GM13976 (cell line): ENCODE results near the gene ATP8A1.
"Not testable (repeated sequence)": the region's sequence is repeated elsewhere in the genome, so short reads cannot be mapped to it uniquely, and the experiment has no call there.

Experiments
- DNase-seq: peaks from one replicate; pipeline ENCODE4 v3.0.0; 2012; ENCODE audit warnings: low spot score
- CTCF ChIP-seq: IDR thresholded peaks from 2 replicates; pipeline ENCODE4 v1.5.1; 2012; ENCODE audit warnings: borderline replicate concordance, mild to moderate bottlenecking; ENCODE audit not compliant: insufficient read depth; ENCODE audit errors: extremely low read depth, missing control alignments, control extremely low read depth
- in situ Hi-C: fragments of 300-500 bp; cut with MboI; formaldehyde crosslinking; loops from one replicate; pipeline ENCODE4 v1.12.0; 2022; ENCODE audit warnings: low sequenced_read_pairs, mixed read lengths, inconsistent platforms; ENCODE audit not compliant: unreplicated experiment

ATP8A1 gene

GRCh38 chr4:42473071-42473684, 183.7 kb downstream of the ATP8A1 start:
- in situ Hi-C loops = no loop called here
- DNase-seq = no peak

GRCh38 chr4:42471896-42472295, 185.0 kb downstream of the ATP8A1 start:
- DNase-seq = no peak
- no peak for TF ChIP-seq CTCF
- in situ Hi-C loops = no loop called here

More at GRCh38 chr4:42473071-42473684, 183.7 kb downstream of the ATP8A1 start:
- no peak for TF ChIP-seq CTCF

GRCh38 chr4:42470023-42470422, 186.9 kb downstream of the ATP8A1 start:
- in situ Hi-C loops = no loop called here
- no peak for DNase-seq
- no peak for TF ChIP-seq CTCF

GRCh38 chr4:42467777-42468176, 189.1 kb downstream of the ATP8A1 start:
- in situ Hi-C loops, DNase-seq: not testable (repeated sequence)

- in situ Hi-C loops = no loop called here
- no peak for DNase-seq
These were observed 190.5 kb downstream of the ATP8A1 start for GRCh38 chr4:42466273-42466844.

GRCh38 chr4:42464550-42465094, 192.3 kb downstream of the ATP8A1 start:
- in situ Hi-C loops = no loop called here
- no peak for DNase-seq
- no peak for TF ChIP-seq CTCF

More at GRCh38 chr4:42466273-42466844, 190.5 kb downstream of the ATP8A1 start:
- no peak for TF ChIP-seq CTCF

GRCh38 chr4:42461216-42461615, 195.7 kb downstream of the ATP8A1 start:
- in situ Hi-C loops = not testable (repeated sequence)

More at GRCh38 chr4:42461216-42461615, 195.7 kb downstream of the ATP8A1 start:
- not testable (repeated sequence) for DNase-seq
